Adipocyte (in vitro differentiated cells): Measurements from ENCODE around the gene LZTR1.
"Not testable (repeated sequence)": the region's sequence is repeated elsewhere in the genome, so short reads cannot be mapped to it uniquely, and the experiment has no call there.

Source experiments
- DNase-seq: peaks from one replicate; pipeline ENCODE4 v3.0.0-alpha.2; 2015; ENCODE audit warnings: low read depth
- H3K27me3 ChIP-seq: replicated peaks from 2 replicates; pipeline ENCODE4 v1.7.0; 2013; ENCODE audit warnings: mild to moderate bottlenecking, low read length, moderate library complexity; ENCODE audit not compliant: control insufficient read depth, insufficient read depth
- H3K36me3 ChIP-seq: 2 replicates; pipeline ENCODE4 v1.7.0; 2013; ENCODE audit warnings: low read length, mild to moderate bottlenecking, moderate library complexity; ENCODE audit not compliant: control insufficient read depth, insufficient read depth, severe bottlenecking
- H3K4me1 ChIP-seq: 2 replicates; pipeline ENCODE4 v1.7.0; 2013; ENCODE audit warnings: mild to moderate bottlenecking, low read length, moderate library complexity; ENCODE audit not compliant: control insufficient read depth, insufficient read depth
- H3K4me3 ChIP-seq: 2 replicates; pipeline ENCODE4 v1.7.0; 2013; ENCODE audit warnings: mild to moderate bottlenecking, low read length, moderate library complexity
- H3K9ac ChIP-seq: 2 replicates; pipeline ENCODE4 v1.7.0; 2013; ENCODE audit warnings: mild to moderate bottlenecking, low read length, moderate library complexity
- H3K9me3 ChIP-seq: 2 replicates; pipeline ENCODE4 v1.7.0; 2013; ENCODE audit warnings: mild to moderate bottlenecking, low read length, moderate library complexity; ENCODE audit not compliant: control insufficient read depth

LZTR1 gene

GRCh38 chr22:21030032-21030431, 47.9 kb downstream of the LZTR1 start:
- H3K27me3 ChIP-seq: peaks cover 47% of the 10 kb centered on the region
- H3K4me1 ChIP-seq: peaks cover 23% of the 10 kb centered on the region
- no peaks in the 10 kb centered on the region for H3K36me3 ChIP-seq
- no peaks in the 10 kb centered on the region for H3K9me3 ChIP-seq
- no peak overlapping the region for H3K4me3 ChIP-seq
- H3K9ac ChIP-seq: no peak overlapping the region
- no peak for DNase-seq

GRCh38 chr22:21030621-21031544, 48.8 kb downstream of the LZTR1 start:
- no peaks in the 10 kb centered on the region for H3K36me3 ChIP-seq

GRCh38 chr22:21031545-21032036, 49.5 kb downstream of the LZTR1 start:
- Histone ChIP-seq H3K36me3 (no peaks in the 10 kb centered on the region), H3K27me3 (peaks cover 38% of the 10 kb centered on the region), H3K9ac (no peak overlapping the region), H3K9me3 (no peaks in the 10 kb centered on the region), H3K4me1 (peaks cover 29% of the 10 kb centered on the region), H3K4me3 (no peak overlapping the region)
- no peak for DNase-seq

More at GRCh38 chr22:21030621-21031544, 48.8 kb downstream of the LZTR1 start:
- peaks cover 29% of the 10 kb centered on the region for H3K4me1 ChIP-seq
- H3K27me3 ChIP-seq: peaks cover 43% of the 10 kb centered on the region
- no peak for DNase-seq
- no peaks in the 10 kb centered on the region for H3K9me3 ChIP-seq
- no peak overlapping the region for H3K4me3 ChIP-seq
- H3K9ac ChIP-seq: no peak overlapping the region

GRCh38 chr22:21032037-21032867, 50.2 kb downstream of the LZTR1 start, which contains the start of gene SLC7A4:
SLC7A4 (minus strand) TSS chr22:21032561; CDS start chr22:21031812, 749 bp downstream.
- Histone ChIP-seq H3K36me3 (no peaks in the 10 kb centered on the region), H3K4me1 (peaks cover 30% of the 10 kb centered on the region), H3K27me3 (peaks cover 37% of the 10 kb centered on the region), H3K9me3 (no peaks in the 10 kb centered on the region), H3K9ac (no peak within 1 kb of the TSS), H3K4me3 (peak within 1 kb of the TSS; percentile 26)
- no peak for DNase-seq

GRCh38 chr22:21032868-21033688, 51.0 kb downstream of the LZTR1 start:
- Histone ChIP-seq H3K27me3 (peaks cover 30% of the 10 kb centered on the region), H3K4me1 (peaks cover 37% of the 10 kb centered on the region), H3K9me3 (no peaks in the 10 kb centered on the region), H3K36me3 (no peaks in the 10 kb centered on the region), H3K4me3 (peak overlapping the region; percentile 26), H3K9ac (no peak overlapping the region)
- no peak for DNase-seq

GRCh38 chr22:21033895-21034294, 51.8 kb downstream of the LZTR1 start:
- DNase-seq: no peak

GRCh38 chr22:21034989-21035388, 52.9 kb downstream of the LZTR1 start:
- Histone ChIP-seq H3K9me3 (no peaks in the 10 kb centered on the region), H3K9ac (no peak overlapping the region), H3K4me3 (no peak overlapping the region), H3K36me3 (no peaks in the 10 kb centered on the region), H3K27me3 (peaks cover 18% of the 10 kb centered on the region), H3K4me1 (peaks cover 44% of the 10 kb centered on the region)
- DNase-seq: no peak

More at GRCh38 chr22:21033895-21034294, 51.8 kb downstream of the LZTR1 start:
- peaks cover 44% of the 10 kb centered on the region for H3K4me1 ChIP-seq
- peaks cover 26% of the 10 kb centered on the region for H3K27me3 ChIP-seq
- H3K4me3 ChIP-seq: no peak overlapping the region
- no peaks in the 10 kb centered on the region for H3K36me3 ChIP-seq
- H3K9me3 ChIP-seq: no peaks in the 10 kb centered on the region
- H3K9ac ChIP-seq: no peak overlapping the region

- Histone ChIP-seq H3K4me3 (no peak overlapping the region), H3K4me1 (peaks cover 31% of the 10 kb centered on the region), H3K9me3 (no peaks in the 10 kb centered on the region), H3K9ac (peak overlapping the region; percentile 47), H3K27me3 (no peaks in the 10 kb centered on the region), H3K36me3 (no peaks in the 10 kb centered on the region)
- DNase-seq: peak; percentile 69
Measured at GRCh38 chr22:21038405-21038804, 56.3 kb downstream of the LZTR1 start.

- H3K36me3 ChIP-seq, H3K9ac ChIP-seq, H3K9me3 ChIP-seq, H3K4me3 ChIP-seq, H3K27me3 ChIP-seq, DNase-seq: not testable (repeated sequence)
- H3K4me1 ChIP-seq: peaks cover 31% of the 10 kb centered on the region
Measured at GRCh38 chr22:21039158-21039557, 57.1 kb downstream of the LZTR1 start.

GRCh38 chr22:21041937-21042336, 59.8 kb downstream of the LZTR1 start:
- Histone ChIP-seq H3K36me3 (no peaks in the 10 kb centered on the region), H3K9ac (no peak overlapping the region)
- peak; percentile 57 for DNase-seq

More at GRCh38 chr22:21041937-21042336, 59.8 kb downstream of the LZTR1 start:
- Histone ChIP-seq H3K4me1 (peaks cover 34% of the 10 kb centered on the region), H3K4me3 (no peak overlapping the region), H3K9me3 (no peaks in the 10 kb centered on the region), H3K27me3 (no peaks in the 10 kb centered on the region)
